Mesenchymal stem cell (in vitro differentiated cells and primary cell): Measurements from ENCODE around the gene ZNF24.
A peak's percentile ranks its signal among the peaks of the same experiment; 100 is the strongest.

ENCODE experiments used
- DNase-seq: peaks from one replicate; pipeline ENCODE4 v3.0.0-alpha.2; 2013
- H2AFZ ChIP-seq: one replicate; pipeline ENCODE4 v1.6.1; 2013; ENCODE audit warnings: low read depth, mild to moderate bottlenecking, control low read depth, inconsistent platforms, low read length, moderate library complexity
- H2AK5ac ChIP-seq: 2 replicates; pipeline ENCODE4 v1.6.1; 2013; ENCODE audit warnings: low read length, moderate library complexity, mild to moderate bottlenecking, inconsistent platforms; ENCODE audit not compliant: severe bottlenecking
- H2BK120ac ChIP-seq: one replicate; pipeline ENCODE4 v1.6.1; 2013; ENCODE audit warnings: low read depth, mild to moderate bottlenecking, inconsistent platforms, low read length, moderate library complexity
- H2BK12ac ChIP-seq, 2 experiments: one replicate each; pipeline ENCODE4 v1.6.1; 2013; ENCODE audit warnings: inconsistent platforms in 2 of 2, low read length in 2 of 2, mild to moderate bottlenecking in 2 of 2, moderate library complexity in 2 of 2, control low read depth in 1 of 2
- H2BK15ac ChIP-seq: one replicate; pipeline ENCODE4 v1.6.1; 2013; ENCODE audit warnings: mild to moderate bottlenecking, low read depth, inconsistent platforms; ENCODE audit not compliant: poor library complexity, severe bottlenecking
- H2BK5ac ChIP-seq: 2 replicates; pipeline ENCODE4 v1.6.1; 2013; ENCODE audit warnings: low read depth, mild to moderate bottlenecking, low read length, control low read depth, inconsistent platforms; ENCODE audit not compliant: poor library complexity, severe bottlenecking
- H3K14ac ChIP-seq, 2 experiments: one replicate each; pipeline ENCODE4 v1.6.1; 2013; ENCODE audit warnings: inconsistent platforms in 2 of 2, low read length in 2 of 2, control low read depth in 1 of 2, mild to moderate bottlenecking in 1 of 2, moderate library complexity in 1 of 2
- H3K18ac ChIP-seq, 2 experiments: one replicate each; pipeline ENCODE4 v1.6.1; 2013; ENCODE audit warnings: inconsistent platforms in 2 of 2, low read length in 2 of 2, control low read depth in 1 of 2, low read depth in 1 of 2, mild to moderate bottlenecking in 1 of 2
- H3K23ac ChIP-seq, 2 experiments: one replicate each; pipeline ENCODE4 v1.6.1; 2013; ENCODE audit warnings: inconsistent platforms in 2 of 2, low read length in 2 of 2, mild to moderate bottlenecking in 2 of 2, moderate library complexity in 2 of 2, control low read depth in 1 of 2
- H3K27ac ChIP-seq: 2 replicates; pipeline ENCODE4 v1.5.1; 2013; ENCODE audit warnings: mild to moderate bottlenecking, moderate library complexity, low read length, control low read depth, inconsistent platforms; ENCODE audit not compliant: poor library complexity, severe bottlenecking
- H3K27me3 ChIP-seq, 2 experiments: 2 replicates each; pipeline versions ENCODE4 v1.6.1 to v1.7.0; 2013; ENCODE audit warnings: low read length in 2 of 2, mild to moderate bottlenecking in 2 of 2, moderate library complexity in 2 of 2, control low read depth in 1 of 2, inconsistent platforms in 1 of 2; ENCODE audit not compliant: control insufficient read depth in 1 of 2, insufficient read depth in 1 of 2
- H3K36me3 ChIP-seq, 2 experiments: 2 replicates each; pipeline versions ENCODE4 v1.6.1 to v1.7.0; 2013; ENCODE audit warnings: low read length in 2 of 2, control low read depth in 1 of 2, inconsistent platforms in 1 of 2, low read depth in 1 of 2, mild to moderate bottlenecking in 1 of 2; ENCODE audit not compliant: insufficient read depth in 2 of 2, control insufficient read depth in 1 of 2
- H3K4ac ChIP-seq, 2 experiments: one replicate each; pipeline ENCODE4 v1.6.1; 2013; ENCODE audit warnings: inconsistent platforms in 2 of 2, low read length in 2 of 2, mild to moderate bottlenecking in 2 of 2, moderate library complexity in 2 of 2, control low read depth in 1 of 2, low read depth in 1 of 2
- H3K4me1 ChIP-seq: 2 replicates; pipeline ENCODE4 v1.6.1; 2013; ENCODE audit warnings: low read depth, low read length, control low read depth; ENCODE audit not compliant: control insufficient read depth, insufficient read depth
- H3K4me2 ChIP-seq: 2 replicates; pipeline ENCODE4 v1.6.1; 2013; ENCODE audit warnings: low read length, mild to moderate bottlenecking, inconsistent platforms; ENCODE audit not compliant: poor library complexity, severe bottlenecking
- H3K4me3 ChIP-seq, 2 experiments: 2 replicates each; pipeline versions ENCODE4 v1.5.1 to v1.7.0; 2013; ENCODE audit warnings: low read length in 2 of 2, mild to moderate bottlenecking in 2 of 2, control low read depth in 1 of 2, low read depth in 1 of 2; ENCODE audit not compliant: insufficient read depth in 1 of 2
- H3K79me1 ChIP-seq: replicated peaks from 2 replicates; pipeline ENCODE4 v1.6.1; 2013; ENCODE audit warnings: mild to moderate bottlenecking, control low read depth, low read length, inconsistent platforms; ENCODE audit not compliant: poor library complexity, severe bottlenecking
- H3K9ac ChIP-seq: 2 replicates; pipeline ENCODE4 v1.7.0; 2013; ENCODE audit warnings: mild to moderate bottlenecking, low read length, moderate library complexity
- H3K9me3 ChIP-seq: 2 replicates; pipeline ENCODE4 v1.7.0; 2013; ENCODE audit warnings: mild to moderate bottlenecking, low read length; ENCODE audit not compliant: control insufficient read depth
- H4K8ac ChIP-seq: one replicate; pipeline ENCODE4 v1.6.1; 2013; ENCODE audit warnings: inconsistent platforms, mild to moderate bottlenecking, low read length, moderate library complexity
- H4K91ac ChIP-seq: one replicate; pipeline ENCODE4 v1.6.1; 2013; ENCODE audit warnings: mild to moderate bottlenecking, low read length, inconsistent platforms
- WGBS: methylation state at CpG from one replicate; pipeline ENCODE4 v1.1.7; 2013; ENCODE audit warnings: mixed read lengths; 5-methylcytosine and 5-hydroxymethylcytosine counted together

Gene ZNF24

GRCh38 chr18:35328868-35329267, 15.4 kb downstream of the ZNF24 start:
- Histone ChIP-seq H2BK5ac (no peak overlapping the region), H4K8ac (no peak overlapping the region)

GRCh38 chr18:35326695-35327387, 17.4 kb downstream of the ZNF24 start:
- 56% methylated on average over 3 of the region's 3 CpGs for WGBS
- H2BK5ac ChIP-seq: no peak overlapping the region
- no peak overlapping the region for H2AK5ac ChIP-seq
- no peak overlapping the region for H2AFZ ChIP-seq
- H4K8ac ChIP-seq: no peak overlapping the region
- H3K27me3 ChIP-seq: no peaks in the 10 kb centered on the region
- H2BK12ac ChIP-seq: no peak overlapping the region
- no peak overlapping the region for H3K4me2 ChIP-seq
- no peak overlapping the region for H3K27ac ChIP-seq
- H3K4ac ChIP-seq: no peak overlapping the region
- no peaks in the 10 kb centered on the region for H3K79me1 ChIP-seq
- H3K36me3 ChIP-seq: peaks cover 3 to 8% of the 10 kb centered on the region in 2 experiments
- no peaks in the 10 kb centered on the region for H3K4me1 ChIP-seq
- H4K91ac ChIP-seq: no peak overlapping the region
- no peak overlapping the region for H2BK15ac ChIP-seq
- peaks cover 64% of the 10 kb centered on the region for H3K9me3 ChIP-seq
- H2BK120ac ChIP-seq: no peak overlapping the region
- no peak overlapping the region for H3K9ac ChIP-seq
- H3K14ac ChIP-seq: no peak overlapping the region
- H3K18ac ChIP-seq: no peak overlapping the region
- no peak for DNase-seq
- H3K23ac ChIP-seq: no peak overlapping the region
- H3K4me3 ChIP-seq: peak overlapping the region in 1 of 2 experiments; percentile 48

More at GRCh38 chr18:35328868-35329267, 15.4 kb downstream of the ZNF24 start:
- no peak overlapping the region for H3K14ac ChIP-seq
- H2BK12ac ChIP-seq: no peak overlapping the region
- no peak overlapping the region for H4K91ac ChIP-seq
- no peak overlapping the region for H3K23ac ChIP-seq
- H3K27ac ChIP-seq: no peak overlapping the region
- no peak overlapping the region for H2BK120ac ChIP-seq
- no peak for DNase-seq
- H3K36me3 ChIP-seq: peaks cover 8 to 29% of the 10 kb centered on the region in 2 experiments
- no peak overlapping the region for H3K18ac ChIP-seq
- H3K4ac ChIP-seq: no peak overlapping the region
- H3K4me3 ChIP-seq: no peak overlapping the region
- H2AFZ ChIP-seq: no peak overlapping the region
- H2AK5ac ChIP-seq: no peak overlapping the region
- H3K79me1 ChIP-seq: peaks cover 1% of the 10 kb centered on the region
- no peak overlapping the region for H3K9ac ChIP-seq
- peaks cover 76% of the 10 kb centered on the region for H3K9me3 ChIP-seq
- H3K27me3 ChIP-seq: no peaks in the 10 kb centered on the region
- H3K4me2 ChIP-seq: no peak overlapping the region
- H2BK15ac ChIP-seq: no peak overlapping the region
- no peaks in the 10 kb centered on the region for H3K4me1 ChIP-seq

GRCh38 chr18:35324926-35325655, 19.1 kb downstream of the ZNF24 start:
- Histone ChIP-seq H3K4me3 (no peak overlapping the region), H3K36me3 (no peaks in the 10 kb centered on the region), H3K27ac (no peak overlapping the region), H2AK5ac (no peak overlapping the region), H2AFZ (no peak overlapping the region), H2BK120ac (no peak overlapping the region), H3K4me2 (no peak overlapping the region), H2BK15ac (no peak overlapping the region), H3K9ac (no peak overlapping the region), H3K14ac (no peak overlapping the region), H2BK5ac (no peak overlapping the region), H3K4me1 (no peaks in the 10 kb centered on the region), H3K18ac (no peak overlapping the region), H3K79me1 (no peaks in the 10 kb centered on the region), H3K27me3 (no peaks in the 10 kb centered on the region), H3K9me3 (peaks cover 65% of the 10 kb centered on the region), H3K4ac (no peak overlapping the region), H3K23ac (no peak overlapping the region), H4K91ac (no peak overlapping the region), H4K8ac (peak overlapping the region; percentile 80), H2BK12ac (no peak overlapping the region)
- WGBS: no CpG with 5 or more reads among the region's 2 CpGs
- DNase-seq: peak; percentile 74
